Measurements from ENCODE around the gene PCED1B.

The PCED1B gene

DNA sequence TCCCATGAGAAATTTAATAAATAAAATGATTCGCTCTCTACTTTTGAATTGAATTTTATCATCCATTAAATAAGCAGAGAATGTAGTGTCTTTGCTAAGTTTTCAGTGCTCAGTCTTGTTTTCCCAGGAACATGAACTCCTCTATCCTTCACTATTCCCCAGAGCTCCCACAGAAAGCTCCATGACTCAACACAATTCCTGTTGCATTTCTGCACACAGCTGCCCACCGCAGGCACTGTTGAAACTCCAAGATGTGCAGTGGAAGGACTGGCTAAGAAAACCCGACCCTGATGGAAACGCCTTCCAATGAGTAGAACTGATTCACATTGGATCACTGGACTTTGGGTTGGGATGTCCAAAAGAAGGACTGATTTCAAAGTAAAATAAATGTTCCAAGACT lies 202.8 kb downstream of the PCED1B start:
- Histone ChIP-seq H3K9me2 (replicated peaks; ENCODE audit: insufficient read depth, low read length) (no peaks in the 10 kb centered on the region), H2AFZ (ENCODE audit: low read depth, low read length, severe bottlenecking) (no peak overlapping the region), H3K79me2 (ENCODE audit: insufficient read depth, low read length) (no peaks in the 10 kb centered on the region), H3K27me3 (ENCODE audit: low read length) (no peaks in the 10 kb centered on the region), H3K27ac (ENCODE audit: low read depth, low read length) (no peak overlapping the region), H3K4me2 (ENCODE audit: low read depth, low read length, poor library complexity, severe bottlenecking) (no peak overlapping the region), H3K9ac (ENCODE audit: low read length) (no peak overlapping the region), H3K4me3 (ENCODE audit: insufficient read depth, low read length, poor library complexity, severe bottlenecking) (no peak overlapping the region), H3K9me3 (ENCODE audit: insufficient read depth, low read length) (no peaks in the 10 kb centered on the region), H3F3A (ENCODE audit: insufficient read depth) (no peaks in the 10 kb centered on the region), H4K20me1 (ENCODE audit: low read depth, low read length) (no peaks in the 10 kb centered on the region), H3K36me3 (ENCODE audit: low read length) (no peaks in the 10 kb centered on the region)
- TF ChIP-seq CTCF (IDR thresholded peaks at IDR 0.05; ENCODE audit: insufficient read depth, low read length, poor library complexity, severe bottlenecking), result no peak
- TF ChIP-seq EZH2phosphoT487 (conservative IDR thresholded peaks at IDR 0.05; ENCODE audit: low read length), result no peak
